HepG2 (cell line): ENCODE results near the gene ALOXE3. TPM values are rescaled to one million over a fixed set of nuclear protein-coding genes. Genes with fewer than 3 reads are reported as not detected.

Source experiments
- NFE2 ChIP-seq: sonication (generic); formaldehyde crosslinking; IDR thresholded peaks from 2 replicates; pipeline ENCODE4 v1.4.0; 2020; ENCODE audit warnings: missing genetic modification reagents
- PITX1 ChIP-seq: sonication (generic); formaldehyde crosslinking; IDR thresholded peaks from 2 replicates; pipeline ENCODE4 v1.5.1; 2020; ENCODE audit warnings: mild to moderate bottlenecking, missing genetic modification reagents
- POLR2A ChIP-seq, 2 experiments: IDR thresholded peaks; 2 replicates each; pipeline ENCODE4 v1.6.1; 2011; ENCODE audit warnings: low read depth in 2 of 2, low read length in 2 of 2, mild to moderate bottlenecking in 1 of 2, moderate library complexity in 1 of 2; ENCODE audit not compliant: insufficient read depth in 1 of 2
- POLR2AphosphoS5 ChIP-seq: IDR thresholded peaks from 2 replicates; pipeline ENCODE4 v1.6.1; 2012; ENCODE audit warnings: low read depth, low read length
- RAD21 ChIP-seq: fragments of 450-650 bp; formaldehyde crosslinking; IDR thresholded peaks from 2 replicates; pipeline ENCODE4 v1.5.0; 2020; ENCODE audit warnings: mild to moderate bottlenecking
- SOX13 ChIP-seq, 3 experiments: fragments of 450-650 bp in 1 of 3; sonication (generic) in 1 of 3; formaldehyde crosslinking in 1 of 3; IDR thresholded peaks in 2 of 3; conservative IDR thresholded peaks in 1 of 3; 2 replicates each; pipeline versions ENCODE4 v1.5.0 to v1.6.1; 2016 to 2020; ENCODE audit warnings: antibody characterized with exemption in 1 of 3, mild to moderate bottlenecking in 1 of 3, missing compliant biosample characterization in 1 of 3, missing genetic modification reagents in 1 of 3, moderate library complexity in 1 of 3
- SOX6 ChIP-seq, 2 experiments: fragments of 450-650 bp in 1 of 2; sonication (generic) in 1 of 2; formaldehyde crosslinking in 1 of 2; IDR thresholded peaks; 2 replicates each; pipeline versions ENCODE4 v1.4.0 to v1.6.1; 2017 to 2020; ENCODE audit warnings: antibody characterized with exemption in 1 of 2, mild to moderate bottlenecking in 1 of 2, missing genetic modification reagents in 1 of 2
- STAG1 ChIP-seq: sonication (generic); formaldehyde crosslinking; IDR thresholded peaks from 2 replicates; pipeline ENCODE4 v1.4.0; 2020; ENCODE audit warnings: missing genetic modification reagents
- ZNF703 ChIP-seq: sonication (generic); formaldehyde crosslinking; IDR thresholded peaks from 2 replicates; pipeline ENCODE4 v1.5.1; 2020; ENCODE audit warnings: missing genetic modification reagents, mild to moderate bottlenecking, moderate library complexity, borderline replicate concordance
- polyA plus RNA-seq, 8 experiments: library from polyadenylated mRNA; depleted of rRNA in 3 of 8; stranded (reverse) in 7 of 8; unstranded in 1 of 8; fragments of >200 nt; fragmentation: Illumina TruSeq in 4 of 8; extraction: Trizol in 4 of 8; gene quantifications; 2 replicates each; pipeline versions ENCODE4 v1.2.1 to v1.2.3, GENCODE V29; 2011 to 2016; ENCODE audit warnings: low read depth in 4 of 8, missing spikeins in 1 of 8, mixed read lengths in 1 of 8; ENCODE audit not compliant: insufficient read depth in 1 of 8
- total RNA-seq, 5 experiments: library from RNA; depleted of rRNA; stranded (reverse); fragments of >200 nt; fragmentation: Illumina TruSeq; extraction: Trizol; gene quantifications; 2 replicates each; pipeline ENCODE4 v1.2.3, GENCODE V29; 2016; ENCODE audit warnings: low read depth in 1 of 5
- TF ChIP-seq, protein P1 (sequence below): sonication (generic); formaldehyde crosslinking; IDR thresholded peaks from 2 replicates; pipeline ENCODE4 v1.5.1; 2020; ENCODE audit warnings: mild to moderate bottlenecking, moderate library complexity, missing genetic modification reagents
- TF ChIP-seq, protein P2 (sequence below), 2 experiments: IDR thresholded peaks; 2 replicates each; pipeline ENCODE4 v1.6.1; 2011 to 2012; ENCODE audit warnings: low read length in 2 of 2, borderline replicate concordance in 1 of 2, low read depth in 1 of 2, mild to moderate bottlenecking in 1 of 2, moderate library complexity in 1 of 2
- TF ChIP-seq, protein P3 (sequence below), 2 experiments: sonication (generic) in 1 of 2; formaldehyde crosslinking in 1 of 2; IDR thresholded peaks; 2 replicates each; pipeline versions ENCODE4 v1.4.0 to v1.6.1; 2018 to 2020; ENCODE audit warnings: missing genetic modification reagents in 2 of 2, borderline replicate concordance in 1 of 2, low read depth in 1 of 2, mild to moderate bottlenecking in 1 of 2, missing biosample characterization in 1 of 2

ALOXE3 gene
- total and polyA plus RNA-seq, 2 of the 13 experiments (the other 11 are each of a cell fraction or from before 2014, with no cell fraction given): 0.07 TPM; not detected in 1

DNA sequence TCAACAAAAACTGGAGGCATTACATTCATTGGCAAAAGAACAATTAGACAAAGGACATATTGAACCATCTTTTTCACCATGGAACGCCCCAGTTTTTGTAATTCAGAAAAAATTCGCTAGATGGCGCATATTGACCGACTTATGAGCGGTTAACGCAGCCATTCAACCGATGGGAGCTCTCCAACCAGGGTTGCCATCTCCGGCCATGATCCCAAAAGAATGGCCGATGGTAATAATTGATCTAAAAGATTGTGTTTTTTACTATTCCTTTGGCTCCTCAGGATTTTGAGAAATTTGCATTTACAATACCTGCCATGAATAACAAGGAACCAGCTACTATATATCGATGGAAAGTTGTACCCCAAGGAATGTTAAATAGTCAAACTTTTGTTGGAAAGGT is 58.0 kb downstream of the ALOXE3 start (continued):
- TF ChIP-seq, protein P1, sequence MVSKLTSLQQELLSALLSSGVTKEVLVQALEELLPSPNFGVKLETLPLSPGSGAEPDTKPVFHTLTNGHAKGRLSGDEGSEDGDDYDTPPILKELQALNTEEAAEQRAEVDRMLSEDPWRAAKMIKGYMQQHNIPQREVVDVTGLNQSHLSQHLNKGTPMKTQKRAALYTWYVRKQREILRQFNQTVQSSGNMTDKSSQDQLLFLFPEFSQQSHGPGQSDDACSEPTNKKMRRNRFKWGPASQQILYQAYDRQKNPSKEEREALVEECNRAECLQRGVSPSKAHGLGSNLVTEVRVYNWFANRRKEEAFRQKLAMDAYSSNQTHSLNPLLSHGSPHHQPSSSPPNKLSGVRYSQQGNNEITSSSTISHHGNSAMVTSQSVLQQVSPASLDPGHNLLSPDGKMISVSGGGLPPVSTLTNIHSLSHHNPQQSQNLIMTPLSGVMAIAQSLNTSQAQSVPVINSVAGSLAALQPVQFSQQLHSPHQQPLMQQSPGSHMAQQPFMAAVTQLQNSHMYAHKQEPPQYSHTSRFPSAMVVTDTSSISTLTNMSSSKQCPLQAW: 0 out of 2 replicates have a peak, but pooled peaks have one; percentile 32
- no peak for TF ChIP-seq NFE2 (CRISPR knock-in tag)
- peak in 1 of 2 experiments; percentile 50; a peak in 1 of 4 replicates for TF ChIP-seq POLR2A (IDR thresholded peaks at IDR 0.05; ENCODE audit: insufficient read depth in 1 of 2, low read depth in 2 of 2, low read length in 2 of 2)
- TF ChIP-seq, protein P2, sequence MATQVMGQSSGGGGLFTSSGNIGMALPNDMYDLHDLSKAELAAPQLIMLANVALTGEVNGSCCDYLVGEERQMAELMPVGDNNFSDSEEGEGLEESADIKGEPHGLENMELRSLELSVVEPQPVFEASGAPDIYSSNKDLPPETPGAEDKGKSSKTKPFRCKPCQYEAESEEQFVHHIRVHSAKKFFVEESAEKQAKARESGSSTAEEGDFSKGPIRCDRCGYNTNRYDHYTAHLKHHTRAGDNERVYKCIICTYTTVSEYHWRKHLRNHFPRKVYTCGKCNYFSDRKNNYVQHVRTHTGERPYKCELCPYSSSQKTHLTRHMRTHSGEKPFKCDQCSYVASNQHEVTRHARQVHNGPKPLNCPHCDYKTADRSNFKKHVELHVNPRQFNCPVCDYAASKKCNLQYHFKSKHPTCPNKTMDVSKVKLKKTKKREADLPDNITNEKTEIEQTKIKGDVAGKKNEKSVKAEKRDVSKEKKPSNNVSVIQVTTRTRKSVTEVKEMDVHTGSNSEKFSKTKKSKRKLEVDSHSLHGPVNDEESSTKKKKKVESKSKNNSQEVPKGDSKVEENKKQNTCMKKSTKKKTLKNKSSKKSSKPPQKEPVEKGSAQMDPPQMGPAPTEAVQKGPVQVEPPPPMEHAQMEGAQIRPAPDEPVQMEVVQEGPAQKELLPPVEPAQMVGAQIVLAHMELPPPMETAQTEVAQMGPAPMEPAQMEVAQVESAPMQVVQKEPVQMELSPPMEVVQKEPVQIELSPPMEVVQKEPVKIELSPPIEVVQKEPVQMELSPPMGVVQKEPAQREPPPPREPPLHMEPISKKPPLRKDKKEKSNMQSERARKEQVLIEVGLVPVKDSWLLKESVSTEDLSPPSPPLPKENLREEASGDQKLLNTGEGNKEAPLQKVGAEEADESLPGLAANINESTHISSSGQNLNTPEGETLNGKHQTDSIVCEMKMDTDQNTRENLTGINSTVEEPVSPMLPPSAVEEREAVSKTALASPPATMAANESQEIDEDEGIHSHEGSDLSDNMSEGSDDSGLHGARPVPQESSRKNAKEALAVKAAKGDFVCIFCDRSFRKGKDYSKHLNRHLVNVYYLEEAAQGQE (IDR thresholded peaks at IDR 0.05; ENCODE audit: borderline replicate concordance in 1 of 2, low read depth in 1 of 2, low read length in 2 of 2): peak in 1 of 2 experiments; percentile 39; a peak in 1 of 4 replicates
- TF ChIP-seq POLR2AphosphoS5: peak; percentile 50; the same call in 1 of the 2 replicates
- TF ChIP-seq, protein P3, sequence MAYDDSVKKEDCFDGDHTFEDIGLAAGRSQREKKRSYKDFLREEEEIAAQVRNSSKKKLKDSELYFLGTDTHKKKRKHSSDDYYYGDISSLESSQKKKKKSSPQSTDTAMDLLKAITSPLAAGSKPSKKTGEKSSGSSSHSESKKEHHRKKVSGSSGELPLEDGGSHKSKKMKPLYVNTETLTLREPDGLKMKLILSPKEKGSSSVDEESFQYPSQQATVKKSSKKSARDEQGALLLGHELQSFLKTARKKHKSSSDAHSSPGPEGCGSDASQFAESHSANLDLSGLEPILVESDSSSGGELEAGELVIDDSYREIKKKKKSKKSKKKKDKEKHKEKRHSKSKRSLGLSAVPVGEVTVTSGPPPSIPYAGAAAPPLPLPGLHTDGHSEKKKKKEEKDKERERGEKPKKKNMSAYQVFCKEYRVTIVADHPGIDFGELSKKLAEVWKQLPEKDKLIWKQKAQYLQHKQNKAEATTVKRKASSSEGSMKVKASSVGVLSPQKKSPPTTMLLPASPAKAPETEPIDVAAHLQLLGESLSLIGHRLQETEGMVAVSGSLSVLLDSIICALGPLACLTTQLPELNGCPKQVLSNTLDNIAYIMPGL (CRISPR knock-in tag; IDR thresholded peaks at IDR 0.05; ENCODE audit: borderline replicate concordance in 1 of 2, low read depth in 1 of 2): peak in 1 of 2 experiments; percentile 28; a peak in 1 of 4 replicates
- no peak for TF ChIP-seq ZNF703
- peak; percentile 67; the same call in 1 of the 2 replicates for TF ChIP-seq RAD21 (CRISPR knock-in tag)
- no peak for TF ChIP-seq SOX6 (IDR thresholded peaks at IDR 0.05)
- peak; percentile 44; the same call in 1 of the 2 replicates for TF ChIP-seq SOX6 (CRISPR knock-in tag; IDR thresholded peaks at IDR 0.05)
- no peak for TF ChIP-seq PITX1
- TF ChIP-seq STAG1 (CRISPR knock-in tag): peak; percentile 75
- no peak for TF ChIP-seq SOX13 (IDR thresholded peaks at IDR 0.05)
- TF ChIP-seq SOX13 (CRISPR knock-in tag; conservative IDR thresholded peaks at IDR 0.05 in 1 of 2, IDR thresholded peaks at IDR 0.05 in 1 of 2): 0 out of 4 replicates have a peak, but pooled peaks of 1 of the 2 experiments have one; percentile 17
- TF ChIP-seq, all 625 proteins: peak for 14
